H1 (cell line): ENCODE data around the gene NXPH2. TPM values are rescaled to one million over a fixed set of nuclear protein-coding genes. Genes with fewer than 3 reads are reported as not detected.

Experiments
- GTF2F1 ChIP-seq: IDR thresholded peaks from 2 replicates; pipeline ENCODE4 v1.6.1; 2012; ENCODE audit warnings: low read depth, low read length, improper control_type of control experiment, borderline replicate concordance
- polyA plus RNA-seq, 7 experiments: library from polyadenylated mRNA; depleted of rRNA in 3 of 7; stranded (reverse) in 5 of 7; unstranded in 2 of 7; fragments of >200 nt in 5 of 7; fragments of 200-250 nt in 2 of 7; gene quantifications; 1 replicate in 5 of 7; 2 replicates in 1 of 7; 4 replicates in 1 of 7; pipeline versions ENCODE4 v1.2.1 to v1.2.3, GENCODE V29; 2011 to 2013; ENCODE audit warnings: missing spikeins in 2 of 7, mixed read lengths in 2 of 7
- total RNA-seq: library from RNA; stranded (reverse); fragmentation: NEBNext Ultra II Directional; extraction: Animal tissue kit (Norgen Biotek cat#: 25700); gene quantifications from 2 replicates; pipeline ENCODE4 v1.2.1, GENCODE V29; 2021

Gene NXPH2
- total and polyA plus RNA-seq, 2 of the 8 experiments (the other 6 are each of a cell fraction or from before 2014, with no cell fraction given), result 1.9 to 6.9 TPM

DNA sequence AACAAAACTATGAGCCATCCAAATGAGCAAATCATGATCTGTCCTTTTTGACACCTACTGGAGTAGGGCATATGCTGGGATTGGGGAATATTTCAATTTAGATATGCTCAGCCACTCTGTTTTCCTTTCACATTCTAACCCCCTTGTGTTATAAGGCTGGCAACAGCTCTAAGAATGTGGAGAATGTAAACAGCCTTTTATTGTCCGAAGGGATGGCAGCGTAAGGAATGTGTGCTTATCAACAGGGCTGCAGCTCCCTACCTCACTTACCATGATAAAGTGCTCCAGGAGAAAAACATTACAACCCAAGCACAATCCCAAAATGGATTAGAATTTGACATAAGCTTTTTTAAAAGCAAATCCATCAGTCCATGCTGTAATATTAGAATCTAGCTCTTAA is 2.2 kb downstream of the NXPH2 start (continued):
- no peak for TF ChIP-seq GTF2F1
